Cardiac fibroblast (primary cell): ENCODE data around the gene C4orf51.
A peak's percentile ranks its signal among the peaks of the same experiment; 100 is the strongest.

Experiments
- DNase-seq, 2 donors: peaks; one replicate each; pipeline versions ENCODE4 v3.0.0 to v3.0.0-alpha.2; 2010; ENCODE audit warnings: low read depth in 2 of 2
- H3K4me3 ChIP-seq, 2 donors: replicated peaks in 1 of 2; 1 replicate in 1 of 2; 2 replicates in 1 of 2; pipeline ENCODE4 v1.5.1; 2011; ENCODE audit warnings: low read depth in 2 of 2, low read length in 2 of 2, mild to moderate bottlenecking in 2 of 2, moderate library complexity in 1 of 2
- CTCF ChIP-seq: IDR thresholded peaks from one replicate; pipeline ENCODE4 v1.5.1; 2011; ENCODE audit warnings: low read depth, mild to moderate bottlenecking, low read length, inconsistent platforms

Gene C4orf51

DNA sequence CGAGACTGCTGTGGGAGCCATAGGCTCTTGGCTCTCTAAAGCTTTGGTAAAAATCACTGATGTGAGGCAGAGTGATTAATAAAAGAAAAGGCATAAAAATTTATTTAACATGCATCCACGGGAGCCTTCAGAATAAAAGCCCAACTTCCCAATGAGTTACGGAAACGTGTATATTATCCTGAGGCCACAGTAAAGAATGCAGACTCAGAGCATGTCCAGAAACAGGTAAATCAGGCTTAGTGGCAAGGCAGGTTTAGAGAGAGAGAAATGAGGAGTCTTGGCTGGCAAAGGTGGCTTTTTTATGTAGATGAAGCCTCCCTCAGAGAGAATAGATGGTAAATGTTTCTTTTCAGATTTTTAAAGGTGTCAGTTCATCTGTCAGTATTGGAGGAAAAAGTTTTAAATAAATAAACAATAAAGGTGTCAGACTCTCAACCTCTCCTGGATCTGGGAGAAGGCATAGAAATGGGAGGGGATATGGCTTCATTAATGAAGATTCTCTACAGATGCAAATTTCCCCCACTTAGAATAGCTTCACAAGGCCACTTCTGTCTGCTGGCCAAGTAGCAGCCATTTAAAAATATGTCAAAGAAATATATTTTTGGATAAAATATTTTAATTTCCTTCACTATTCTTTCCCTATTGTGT is 24.0 kb downstream of the C4orf51 start:
- no peak for TF ChIP-seq CTCF
- DNase-seq: no peak
- no peak overlapping the region for H3K4me3 ChIP-seq

DNA sequence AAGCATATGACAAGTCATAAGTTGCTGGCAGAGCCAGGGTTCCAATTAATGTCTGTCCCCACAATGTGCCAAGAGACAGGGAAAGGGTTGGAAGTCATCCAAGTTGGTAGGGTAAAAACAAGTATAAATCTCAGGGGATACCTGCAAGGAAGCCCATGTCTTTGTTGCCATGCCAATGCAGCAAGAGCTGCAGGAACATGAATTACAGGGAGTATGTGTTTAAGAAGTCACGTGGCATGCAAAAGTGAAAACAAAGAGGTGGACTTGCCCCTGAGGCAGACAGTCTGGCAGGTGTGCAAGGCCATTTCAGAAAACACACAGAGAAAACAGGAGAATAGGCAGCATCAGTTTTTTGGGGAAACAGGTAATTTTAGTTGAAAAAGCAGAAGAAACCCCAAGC is 29.4 kb downstream of the C4orf51 start:
- no peak for DNase-seq
- no peak for TF ChIP-seq CTCF
- H3K4me3 ChIP-seq: no peak overlapping the region

- DNase-seq: peak in 1 of 2 donors; percentile 95
- TF ChIP-seq CTCF: no peak
- H3K4me3 ChIP-seq: no peak overlapping the region
These were observed 29.9 kb downstream of the C4orf51 start for GRCh38 chr4:145709843-145710242.

- TF ChIP-seq CTCF: no peak
- peak; percentile 53 to 57 for DNase-seq
- no peak overlapping the region for H3K4me3 ChIP-seq
These were observed 36.3 kb downstream of the C4orf51 start for GRCh38 chr4:145716200-145716599.

DNA sequence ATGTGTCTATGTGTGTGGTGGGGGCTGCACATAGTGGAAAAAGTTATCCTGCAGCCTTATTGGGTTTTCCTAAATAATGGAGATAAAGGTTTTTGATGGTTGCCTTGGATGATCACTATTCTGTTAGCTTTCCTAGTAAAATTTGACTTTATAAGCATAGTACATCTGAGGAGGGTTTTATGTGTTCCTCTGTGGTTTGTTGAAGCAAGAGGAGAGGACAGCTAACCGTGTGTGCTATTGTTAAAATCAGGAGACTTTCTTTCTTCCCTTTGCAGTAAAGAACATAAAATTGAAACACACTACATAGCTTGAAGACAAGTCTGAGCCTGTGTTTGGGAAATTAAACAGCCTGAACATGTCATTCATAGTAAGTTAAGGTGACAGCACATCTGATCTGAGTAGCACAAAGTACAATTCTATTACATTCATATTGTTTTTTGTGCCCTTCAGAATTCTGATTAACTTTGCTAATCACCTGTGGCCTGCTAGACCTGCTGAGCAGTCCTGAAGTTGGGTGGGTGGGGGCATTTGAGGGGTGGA is 36.8 kb downstream of the C4orf51 start:
- no peak overlapping the region for H3K4me3 ChIP-seq
- no peak for DNase-seq
- TF ChIP-seq CTCF: no peak

GRCh38 chr4:145719752-145720624 is 40.0 kb downstream of the C4orf51 start:
- TF ChIP-seq CTCF: no peak
- DNase-seq: no peak

More at GRCh38 chr4:145719752-145720624, 40.0 kb downstream of the C4orf51 start:
- H3K4me3 ChIP-seq: no peak overlapping the region
